Suprapubic skin (tissue), 4 donors: ENCODE results near the gene CHI3L1. TPM values are rescaled to one million over a fixed set of nuclear protein-coding genes. Genes with fewer than 3 reads are reported as not detected.

Experiments
- DNase-seq, 2 donors: peaks; one replicate each; pipeline ENCODE4 v3.0.0-alpha.2; 2019; ENCODE audit warnings: low spot score in 2 of 2
- H3K27ac ChIP-seq: fragments of 200-600 bp; sonication (generic); one replicate; pipeline ENCODE4 v1.5.1; 2019
- H3K27me3 ChIP-seq: fragments of 200-600 bp; sonication (generic); one replicate; pipeline ENCODE4 v1.5.1; 2019
- H3K36me3 ChIP-seq: fragments of 200-600 bp; sonication (generic); one replicate; pipeline ENCODE4 v1.5.1; 2019
- H3K4me1 ChIP-seq: fragments of 200-600 bp; sonication (generic); one replicate; pipeline ENCODE4 v1.5.1; 2019
- H3K4me3 ChIP-seq: fragments of 200-600 bp; sonication (generic); one replicate; pipeline ENCODE4 v1.5.1; 2019; ENCODE audit warnings: mild to moderate bottlenecking
- H3K9me3 ChIP-seq: fragments of 200-600 bp; sonication (generic); one replicate; pipeline ENCODE4 v1.5.1; 2019
- EP300 ChIP-seq: sonication (generic); formaldehyde crosslinking; IDR thresholded peaks from one replicate; pipeline ENCODE4 v1.6.1; 2017; ENCODE audit warnings: antibody characterized with exemption
- POLR2A ChIP-seq, 2 donors: fragments of 450-650 bp; IDR thresholded peaks; one replicate each; pipeline ENCODE4 v1.6.1; 2017; ENCODE audit warnings: antibody characterized with exemption in 2 of 2, mild to moderate bottlenecking in 2 of 2, moderate library complexity in 2 of 2
- POLR2AphosphoS5 ChIP-seq, 3 donors: sonication (generic); formaldehyde crosslinking; IDR thresholded peaks; one replicate each; pipeline ENCODE4 v1.6.1; 2017; ENCODE audit warnings: antibody characterized with exemption in 3 of 3
- WGBS: methylation state at CpG from one replicate; pipeline ENCODE4 v1.1.5; 2018; 5-methylcytosine and 5-hydroxymethylcytosine counted together
- total RNA-seq, 4 donors: library from RNA; depleted of rRNA; stranded (reverse); fragments of >200 nt; gene quantifications; one replicate each; pipeline ENCODE4 v1.1.0, GENCODE V29; 2016
- TF ChIP-seq, protein P1 (sequence below), 2 donors: fragments of 200-600 bp in 1 of 2; fragments of 450-650 bp in 1 of 2; sonication (generic) in 1 of 2; IDR thresholded peaks; one replicate each; pipeline ENCODE4 v1.5.1; 2016 to 2019; ENCODE audit warnings: antibody characterized with exemption in 2 of 2, mild to moderate bottlenecking in 1 of 2, moderate library complexity in 1 of 2

The CHI3L1 gene
- total RNA-seq, 4 donors from 2014 or later, result 100 to 257 (median 128) TPM

DNA sequence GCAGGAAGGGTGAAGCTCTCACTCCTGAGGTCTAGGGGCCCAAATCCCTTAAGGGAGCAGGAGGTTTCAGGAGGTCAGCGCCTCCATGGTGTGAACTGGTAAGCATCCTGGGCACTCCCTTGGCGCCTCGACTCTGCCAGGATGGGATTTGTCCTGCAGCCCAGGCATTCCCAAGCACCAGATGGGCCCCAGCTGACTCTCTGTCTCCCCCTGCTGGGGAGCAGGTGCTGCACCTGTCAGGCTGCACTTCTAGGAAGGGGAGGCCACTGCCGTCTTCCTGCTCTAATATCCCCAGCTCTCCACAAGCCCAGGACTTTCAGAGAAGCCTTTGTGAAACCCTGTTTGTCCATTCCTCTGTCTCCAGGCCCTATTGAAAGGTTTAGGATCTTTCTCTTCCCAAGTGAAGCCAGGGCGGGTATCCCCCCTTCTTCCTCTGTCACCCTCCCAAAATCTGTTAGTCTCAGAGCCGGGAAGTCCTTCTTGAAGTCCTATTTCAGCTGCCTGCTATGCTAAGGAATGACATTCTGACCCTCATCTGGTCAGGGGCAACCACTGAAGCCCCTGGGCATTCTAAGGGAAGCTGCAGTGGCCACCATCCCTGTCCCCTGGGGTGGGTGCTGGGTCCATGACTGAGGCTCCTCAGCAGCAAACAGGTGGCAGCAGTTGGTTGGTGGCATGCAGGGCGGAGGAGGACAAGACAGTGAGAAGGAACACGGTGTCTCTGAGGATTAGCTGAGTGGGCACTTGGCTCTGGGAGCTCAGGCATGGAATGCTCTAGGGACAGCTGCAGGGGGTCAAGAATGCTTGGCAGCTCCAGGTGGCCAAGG lies 14.1 kb downstream of the CHI3L1 start:
- 55% methylated on average over 6 of the region's 8 CpGs for WGBS
- no peak overlapping the region for H3K27ac ChIP-seq
- DNase-seq, result peak in 1 of 2 donors; percentile 66

DNA sequence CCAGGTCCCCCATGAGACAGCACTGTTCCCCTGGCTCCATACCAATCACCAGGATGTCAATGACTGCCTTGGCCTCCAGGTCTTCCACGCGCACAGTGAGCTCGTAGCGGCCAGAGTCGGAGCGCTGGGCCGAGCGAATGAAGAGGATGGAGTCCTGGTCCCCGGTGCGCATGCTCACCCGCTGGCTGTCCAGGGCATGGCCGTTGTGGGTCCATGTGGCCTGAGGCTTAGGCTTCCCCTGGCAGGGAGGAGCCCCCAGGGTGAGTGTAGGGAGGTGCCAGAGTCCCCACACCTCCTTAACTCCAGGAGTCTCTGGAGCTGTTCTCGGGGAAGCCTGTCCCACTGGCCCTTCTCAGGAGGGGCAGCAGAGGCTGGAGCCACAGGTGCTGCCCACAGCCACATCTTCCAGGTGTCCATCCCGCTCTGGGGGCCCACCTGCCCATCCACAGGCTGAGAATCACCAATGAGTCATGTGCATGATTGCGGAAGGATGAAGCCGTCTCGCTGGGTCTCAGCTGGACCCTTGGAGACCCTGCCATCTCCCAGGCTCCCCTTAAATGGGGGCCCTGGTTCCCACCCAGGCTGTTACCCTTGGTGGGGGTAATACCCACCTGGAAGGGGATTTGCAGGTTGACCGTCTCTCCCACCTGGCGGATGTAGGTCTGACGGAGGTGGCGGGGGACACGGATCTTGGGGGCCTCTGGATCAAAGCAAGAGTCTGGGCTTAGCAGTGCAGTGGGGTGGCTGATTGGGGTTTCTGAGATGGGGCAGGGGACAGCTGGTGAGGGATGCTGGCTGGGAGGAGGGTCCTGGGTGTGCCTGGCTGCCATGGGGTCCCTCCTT lies 14.9 kb downstream of the CHI3L1 start:
- WGBS, result 98% methylated on average over 8 of the region's 22 CpGs
- no peaks in the 10 kb centered on the region for H3K36me3 ChIP-seq

More for the DNA sequence above, 14.1 kb downstream of the CHI3L1 start:
- Histone ChIP-seq H3K27me3 (peaks cover 3% of the 10 kb centered on the region), H3K4me3 (no peak overlapping the region), H3K36me3 (no peaks in the 10 kb centered on the region), H3K4me1 (no peaks in the 10 kb centered on the region), H3K9me3 (no peaks in the 10 kb centered on the region)
- TF ChIP-seq, protein P1, sequence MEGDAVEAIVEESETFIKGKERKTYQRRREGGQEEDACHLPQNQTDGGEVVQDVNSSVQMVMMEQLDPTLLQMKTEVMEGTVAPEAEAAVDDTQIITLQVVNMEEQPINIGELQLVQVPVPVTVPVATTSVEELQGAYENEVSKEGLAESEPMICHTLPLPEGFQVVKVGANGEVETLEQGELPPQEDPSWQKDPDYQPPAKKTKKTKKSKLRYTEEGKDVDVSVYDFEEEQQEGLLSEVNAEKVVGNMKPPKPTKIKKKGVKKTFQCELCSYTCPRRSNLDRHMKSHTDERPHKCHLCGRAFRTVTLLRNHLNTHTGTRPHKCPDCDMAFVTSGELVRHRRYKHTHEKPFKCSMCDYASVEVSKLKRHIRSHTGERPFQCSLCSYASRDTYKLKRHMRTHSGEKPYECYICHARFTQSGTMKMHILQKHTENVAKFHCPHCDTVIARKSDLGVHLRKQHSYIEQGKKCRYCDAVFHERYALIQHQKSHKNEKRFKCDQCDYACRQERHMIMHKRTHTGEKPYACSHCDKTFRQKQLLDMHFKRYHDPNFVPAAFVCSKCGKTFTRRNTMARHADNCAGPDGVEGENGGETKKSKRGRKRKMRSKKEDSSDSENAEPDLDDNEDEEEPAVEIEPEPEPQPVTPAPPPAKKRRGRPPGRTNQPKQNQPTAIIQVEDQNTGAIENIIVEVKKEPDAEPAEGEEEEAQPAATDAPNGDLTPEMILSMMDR (IDR thresholded peaks at IDR 0.05), result peak; percentile 33 to 84
- TF ChIP-seq POLR2AphosphoS5 (IDR thresholded peaks at IDR 0.05) (no peak), POLR2A (IDR thresholded peaks at IDR 0.05) (no peak), EP300 (no peak)

DNA sequence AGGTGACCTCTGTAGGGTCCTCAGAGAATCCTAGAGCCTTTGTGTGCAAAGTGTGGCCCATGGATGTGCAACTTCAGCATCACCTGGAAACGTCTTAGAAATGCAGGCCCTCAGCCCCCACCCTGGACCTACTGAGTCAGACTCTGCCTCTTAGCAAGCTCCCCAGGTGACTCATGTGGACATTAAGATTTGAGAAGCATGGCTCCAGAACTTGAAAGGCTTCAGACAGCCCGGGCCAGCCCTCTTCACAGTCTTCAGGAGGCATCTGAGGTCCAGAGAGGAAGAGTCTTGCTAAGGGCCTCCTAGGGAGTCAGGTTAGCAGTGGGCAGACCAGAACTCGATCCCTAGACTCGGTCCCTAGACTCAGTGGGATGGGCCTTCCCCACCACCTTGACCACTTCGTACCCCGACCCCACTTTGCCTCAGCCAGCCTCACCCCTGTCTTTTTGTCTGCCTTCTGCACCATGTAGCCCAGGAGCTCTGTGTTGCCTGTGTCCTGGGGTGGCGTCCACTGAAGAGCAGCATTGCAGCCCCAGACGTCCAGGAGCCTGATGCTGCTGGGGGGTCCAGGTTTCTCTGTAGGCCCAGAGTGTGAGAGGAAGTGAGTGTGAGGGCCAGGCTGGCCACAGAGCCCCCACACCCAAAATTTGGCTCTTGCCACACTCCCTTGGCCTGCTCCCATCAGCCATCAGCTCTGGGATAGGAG lies 15.7 kb downstream of the CHI3L1 start:
- no peak overlapping the region for H3K27ac ChIP-seq
- no peaks in the 10 kb centered on the region for H3K36me3 ChIP-seq
- no peaks in the 10 kb centered on the region for H3K9me3 ChIP-seq
- TF ChIP-seq POLR2A (IDR thresholded peaks at IDR 0.05) (no peak), POLR2AphosphoS5 (IDR thresholded peaks at IDR 0.05) (no peak), EP300 (no peak)
- TF ChIP-seq, protein P1 (IDR thresholded peaks at IDR 0.05), result no peak
- no peak overlapping the region for H3K4me3 ChIP-seq
- WGBS, result 93% methylated on average over 7 of the region's 8 CpGs
- DNase-seq, result peak in 1 of 2 donors; percentile 27
- peaks cover 6% of the 10 kb centered on the region for H3K27me3 ChIP-seq
- H3K4me1 ChIP-seq, result no peaks in the 10 kb centered on the region

More for the DNA sequence above, 14.9 kb downstream of the CHI3L1 start:
- DNase-seq, result peak in 1 of 2 donors; percentile 58
- H3K4me1 ChIP-seq, result no peaks in the 10 kb centered on the region
- H3K27me3 ChIP-seq, result peaks cover 3% of the 10 kb centered on the region
- H3K9me3 ChIP-seq, result no peaks in the 10 kb centered on the region
- no peak overlapping the region for H3K27ac ChIP-seq
- TF ChIP-seq POLR2A (IDR thresholded peaks at IDR 0.05), result no peak
- TF ChIP-seq EP300, result no peak
- TF ChIP-seq POLR2AphosphoS5 (IDR thresholded peaks at IDR 0.05), result no peak
- TF ChIP-seq, protein P1 (IDR thresholded peaks at IDR 0.05), result no peak
- no peak overlapping the region for H3K4me3 ChIP-seq

DNA sequence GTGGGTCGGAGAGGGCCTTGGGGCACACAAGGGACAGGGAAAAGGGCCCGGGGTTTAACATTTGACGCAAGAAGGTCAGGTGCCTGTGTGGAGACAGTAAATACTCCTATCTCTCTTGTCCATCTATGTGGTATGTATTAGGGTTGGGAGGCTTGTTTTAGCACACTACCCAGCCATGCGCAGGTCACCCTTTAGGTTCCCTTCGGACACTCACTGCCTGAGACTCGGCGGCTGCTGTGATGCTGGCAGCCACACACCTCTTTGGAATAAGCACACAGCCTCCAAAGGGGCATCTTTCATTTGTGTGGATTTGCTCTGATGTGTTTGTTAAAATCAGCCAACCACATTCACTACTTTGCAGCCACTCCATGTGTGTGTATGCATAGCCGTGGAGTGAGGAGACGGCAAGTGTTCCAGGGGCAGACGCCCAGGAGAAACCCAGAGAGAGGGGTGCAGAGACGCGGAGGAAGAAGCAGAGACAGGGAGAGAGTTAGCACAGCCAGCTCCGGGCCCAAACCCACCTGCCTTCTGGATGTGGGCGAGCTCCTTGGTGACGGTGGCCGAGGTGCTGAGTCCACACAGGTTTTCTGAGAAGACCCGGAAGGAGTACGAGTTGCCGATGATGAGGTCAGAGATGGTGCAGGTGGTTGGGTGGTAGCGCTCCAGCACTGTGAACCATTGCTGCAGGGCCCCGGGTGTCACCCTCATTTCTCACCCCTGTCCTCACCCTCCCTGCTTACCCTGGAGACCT lies 16.6 kb downstream of the CHI3L1 start:
- Histone ChIP-seq H3K27ac (no peak overlapping the region), H3K4me3 (no peak overlapping the region), H3K27me3 (peaks cover 8% of the 10 kb centered on the region), H3K9me3 (no peaks in the 10 kb centered on the region), H3K4me1 (no peaks in the 10 kb centered on the region), H3K36me3 (no peaks in the 10 kb centered on the region)
- 83% methylated on average over 21 of the region's 21 CpGs for WGBS
- TF ChIP-seq EP300 (no peak), POLR2AphosphoS5 (IDR thresholded peaks at IDR 0.05) (no peak), POLR2A (IDR thresholded peaks at IDR 0.05) (no peak)
- TF ChIP-seq, protein P1 (IDR thresholded peaks at IDR 0.05), result no peak
- no peak for DNase-seq
